CD4-positive, alpha-beta T cell treated with Interleukin-17A for 1 hour (primary cell): ENCODE measurements around the gene ZNF784.
A peak's percentile ranks its signal among the peaks of the same experiment; 100 is the strongest.
"Not testable (repeated sequence)": the region's sequence is repeated elsewhere in the genome, so short reads cannot be mapped to it uniquely, and the experiment has no call there.

ENCODE experiments used
- DNase-seq: peaks from one replicate; pipeline ENCODE4 v3.0.0-alpha.2; 2020

Gene ZNF784

GRCh38 chr19:55580628-55581144, 43.7 kb downstream of the ZNF784 start, which contains the start of gene ZNF579:
Gene ZNF579 (minus strand): TSS chr19:55580848. CDS start chr19:55579639, 1,209 bp downstream.
- peak; percentile 82 for DNase-seq

DNA sequence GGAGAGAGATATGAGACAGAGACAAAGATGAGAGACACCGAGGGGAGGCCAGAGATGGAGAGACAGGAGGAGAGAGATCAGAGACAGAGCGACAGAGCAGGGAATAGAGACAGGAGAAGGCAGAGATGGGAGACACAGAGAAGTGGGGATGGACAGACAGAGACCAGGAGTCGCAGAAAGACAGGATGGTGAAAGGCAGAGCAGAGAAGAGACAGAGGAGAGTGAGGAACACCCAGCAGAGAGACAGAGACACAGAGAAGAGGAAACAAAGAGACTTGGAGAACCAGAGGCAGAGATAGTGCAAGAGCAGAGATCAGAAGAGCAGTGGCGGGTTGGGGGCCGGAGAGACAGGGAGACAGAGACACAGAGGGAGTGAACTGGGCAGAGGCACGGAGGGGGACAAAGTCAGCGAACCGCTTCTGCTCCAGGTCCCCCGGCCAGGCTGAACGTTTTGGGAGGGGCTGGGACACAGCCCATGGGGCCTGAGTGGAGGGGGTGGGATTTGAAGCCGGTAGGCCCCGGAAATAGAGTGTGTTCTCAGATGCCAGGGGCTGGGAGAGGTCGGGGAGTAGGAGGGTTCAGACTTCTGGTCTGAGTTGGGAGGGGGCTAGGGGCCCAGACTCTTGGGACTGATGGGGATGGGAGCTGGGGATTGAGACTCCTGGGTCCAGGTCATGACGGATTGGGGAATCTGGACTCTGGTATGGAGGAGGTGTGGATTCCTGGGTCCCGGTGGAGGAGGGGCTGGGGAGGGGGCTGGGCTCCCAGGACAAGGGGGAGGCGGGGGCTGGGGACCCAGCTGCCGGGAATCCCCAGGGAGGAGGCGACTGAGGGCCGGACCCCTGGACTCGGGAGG, 44.4 kb downstream of the ZNF784 start:
- no peak for DNase-seq

- DNase-seq = no peak
These were observed 45.3 kb downstream of the ZNF784 start for GRCh38 chr19:55578761-55579747.

DNA sequence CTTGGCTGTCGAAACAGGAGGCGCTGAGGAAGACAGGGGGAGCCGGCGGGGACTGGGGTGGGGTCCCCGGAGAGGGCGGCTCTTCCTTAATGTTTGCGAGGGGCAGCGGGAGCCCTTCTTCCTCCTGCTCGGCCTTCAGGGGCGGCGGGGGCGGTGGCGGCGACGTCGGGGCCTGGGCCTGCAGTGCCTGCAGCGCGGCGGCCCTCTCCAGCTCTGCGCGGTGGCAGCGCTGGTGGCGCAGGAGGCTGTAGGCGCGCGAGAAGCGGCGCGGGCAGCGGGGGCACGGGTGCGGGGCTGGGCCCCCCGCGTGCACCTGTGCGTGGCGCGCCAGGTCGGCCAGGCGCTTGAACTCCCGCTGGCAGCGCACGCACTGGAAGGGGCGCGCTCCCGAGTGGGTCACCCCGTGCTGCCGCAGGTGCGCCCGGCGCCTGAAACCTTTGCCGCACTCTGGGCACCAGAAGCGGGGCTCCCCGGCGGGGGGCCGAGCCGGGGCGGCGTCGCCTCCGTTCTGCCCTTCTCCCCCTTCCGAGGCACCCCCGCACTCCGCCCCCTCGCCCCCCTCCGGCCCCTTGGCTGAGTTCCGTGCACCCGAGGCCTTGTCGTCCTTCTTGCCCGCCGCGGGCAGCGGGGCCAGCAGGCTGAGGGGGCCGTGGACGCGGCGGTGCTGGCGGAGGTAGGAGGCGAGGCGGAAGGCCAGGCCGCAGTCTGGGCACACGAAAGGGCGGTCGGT, 46.2 kb downstream of the ZNF784 start:
- DNase-seq = no peak

DNA sequence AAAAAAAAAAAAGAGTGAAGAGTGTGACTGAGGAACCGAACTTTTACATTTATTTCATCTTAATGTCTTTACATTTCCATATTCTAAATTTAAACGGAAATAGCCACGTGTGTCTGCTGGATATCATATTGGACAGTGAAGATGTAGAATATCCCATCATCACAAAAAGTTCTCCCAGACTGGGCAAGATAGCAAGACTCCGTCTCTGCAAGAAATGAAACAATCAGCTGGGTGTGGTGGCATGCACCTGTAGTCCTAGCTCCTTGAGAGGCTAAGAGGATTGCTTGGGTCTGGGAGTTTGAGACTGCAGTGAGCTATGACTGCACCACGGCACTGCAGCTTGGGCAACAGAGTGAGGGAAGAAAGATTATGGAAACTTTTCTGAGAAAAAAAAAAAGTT, 47.6 kb downstream of the ZNF784 start:
- no peak for DNase-seq

DNA sequence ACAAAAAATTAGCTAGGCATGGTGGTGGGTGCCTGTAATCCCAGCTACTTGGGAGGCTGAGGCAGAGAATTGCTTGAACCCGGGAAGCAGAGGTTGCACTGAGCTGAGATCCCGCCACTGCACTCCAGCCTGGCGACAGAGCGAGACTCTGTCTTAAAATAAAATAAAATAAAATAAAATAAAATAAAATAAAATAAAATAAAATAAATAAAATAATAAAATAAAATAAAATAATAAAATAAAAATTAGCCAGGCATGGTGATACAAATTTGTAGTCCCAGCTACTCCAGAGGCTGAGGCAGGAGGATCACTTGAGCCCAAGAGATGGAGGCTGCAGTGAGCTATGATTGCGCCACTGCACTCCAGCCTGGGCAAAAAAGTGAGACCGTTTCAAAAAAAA, 50.4 kb downstream of the ZNF784 start:
- not testable (repeated sequence) for DNase-seq
